Activated CD4-positive, alpha-beta T cell treated with anti-CD3 and anti-CD28 coated beads for 4 hours (primary cell): ENCODE results near the gene ACOT7.

ENCODE experiments used
- DNase-seq, 2 donors: peaks; one replicate each; pipeline ENCODE4 v3.0.0-alpha.2; 2020

Gene ACOT7

DNA sequence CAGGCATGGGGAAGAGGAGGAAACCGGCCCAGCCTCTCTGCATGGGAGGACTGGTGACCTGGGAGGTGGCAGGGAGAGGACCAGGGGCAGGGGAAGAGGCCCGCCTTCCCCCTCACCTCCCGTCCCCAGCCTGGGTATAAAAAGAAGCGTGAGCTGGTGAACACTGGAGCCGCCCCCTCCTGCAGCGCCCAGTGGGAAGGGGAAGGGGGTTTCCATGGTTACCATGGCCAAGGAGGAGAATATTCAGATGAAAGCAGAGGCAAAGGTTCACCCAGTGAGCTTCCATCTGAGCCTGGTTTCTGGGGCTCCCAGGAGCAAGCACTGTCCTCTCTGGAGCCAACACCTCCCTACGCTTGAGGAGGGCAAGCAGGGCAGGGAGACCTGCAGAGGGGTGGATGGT lies 54.9 kb downstream of the ACOT7 start:
- no peak for DNase-seq

DNA sequence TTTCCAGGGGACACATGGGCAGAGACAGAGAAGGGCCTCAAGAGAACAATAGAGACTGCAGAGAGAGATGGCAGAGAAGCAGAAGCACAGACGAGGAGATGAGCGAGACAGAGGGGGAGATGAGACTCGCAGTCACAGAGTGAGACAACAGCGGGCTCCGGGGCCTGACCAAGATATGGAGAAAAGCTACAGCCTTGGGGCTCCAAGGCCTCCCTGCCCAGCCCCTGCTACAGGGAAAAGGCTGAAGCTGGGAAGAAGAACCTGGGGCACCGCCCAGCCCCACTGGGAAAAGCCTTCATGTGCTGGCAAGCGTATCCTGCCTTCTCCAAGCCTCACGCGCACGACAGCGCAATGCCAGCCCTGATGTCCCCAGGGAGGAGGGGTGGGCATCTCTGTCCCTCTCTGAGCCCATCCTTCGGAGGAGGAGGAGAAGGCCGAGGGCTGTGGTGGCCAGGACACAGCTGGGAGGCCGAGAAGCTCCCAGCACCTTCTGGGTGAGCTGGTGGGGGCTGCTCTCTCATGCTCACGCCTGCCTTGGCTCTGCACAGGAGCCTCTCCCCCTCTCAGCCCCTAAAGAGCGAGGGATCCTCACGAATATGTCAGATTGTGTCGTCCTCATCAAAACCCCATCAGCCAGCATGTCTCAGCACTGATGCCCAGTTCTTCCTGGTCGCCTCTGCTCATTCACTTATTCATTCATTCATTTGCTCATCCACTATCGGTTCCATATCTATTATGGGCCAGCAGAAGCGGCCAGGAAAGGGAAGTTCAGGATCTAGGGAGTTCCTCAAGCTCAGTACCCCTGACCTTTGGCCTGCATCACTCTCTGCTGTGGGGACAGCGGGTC lies 56.6 kb downstream of the ACOT7 start:
- DNase-seq = no peak

DNA sequence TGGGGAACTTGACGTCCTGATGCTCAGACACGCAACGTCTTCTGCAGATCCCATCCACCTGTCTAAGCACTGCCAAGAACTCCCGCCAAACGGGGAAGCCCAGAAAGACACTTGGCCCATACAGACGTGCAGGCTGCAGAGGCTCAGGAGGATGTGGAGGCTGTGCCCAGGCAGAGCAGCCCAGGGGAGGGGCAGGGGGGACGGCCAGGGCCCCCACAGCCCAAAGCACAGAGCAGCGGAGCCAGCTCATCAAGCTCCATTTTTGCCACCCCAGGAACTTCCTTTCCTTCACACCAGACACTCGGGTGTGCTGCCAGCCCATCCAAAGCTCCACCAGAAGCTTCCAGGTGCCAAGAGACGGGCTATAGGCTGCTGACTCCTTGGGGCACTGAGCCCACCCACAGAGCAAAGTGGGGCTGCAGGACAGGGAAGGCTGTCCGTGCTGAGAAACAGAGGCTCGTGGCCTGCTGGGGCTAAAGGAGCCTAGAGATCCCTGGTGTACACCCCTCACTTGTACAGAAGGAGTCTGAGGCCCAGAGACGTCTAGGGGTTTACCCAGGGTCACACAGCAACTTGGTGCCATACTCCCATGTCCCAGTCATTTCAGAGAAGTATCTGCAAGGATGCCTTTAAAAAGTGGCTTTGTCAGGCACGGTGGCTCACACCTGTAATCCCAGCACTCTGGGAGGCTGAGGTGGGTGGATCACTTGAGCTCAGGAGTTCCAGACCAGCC lies 59.1 kb downstream of the ACOT7 start:
- DNase-seq = no peak

DNA sequence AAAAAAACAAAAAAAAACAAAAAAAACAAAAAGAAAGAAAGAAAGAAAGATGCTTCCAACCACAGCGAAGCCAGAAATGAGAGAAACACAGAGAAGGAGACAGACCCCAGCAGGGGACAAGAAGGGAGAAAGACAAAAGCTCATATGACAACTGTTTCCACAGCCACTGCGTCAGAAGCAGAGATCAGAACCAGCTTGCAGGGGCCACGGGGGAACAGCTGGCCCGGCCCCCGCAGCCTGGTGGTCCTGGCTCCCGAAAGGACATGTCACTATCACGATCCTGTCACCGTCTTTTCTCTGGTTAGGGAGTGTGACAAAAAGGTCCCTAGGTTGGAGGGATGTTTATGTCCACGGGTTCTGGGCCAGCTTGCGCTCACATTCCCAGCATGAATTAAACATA lies 60.7 kb downstream of the ACOT7 start:
- no peak for DNase-seq

DNA sequence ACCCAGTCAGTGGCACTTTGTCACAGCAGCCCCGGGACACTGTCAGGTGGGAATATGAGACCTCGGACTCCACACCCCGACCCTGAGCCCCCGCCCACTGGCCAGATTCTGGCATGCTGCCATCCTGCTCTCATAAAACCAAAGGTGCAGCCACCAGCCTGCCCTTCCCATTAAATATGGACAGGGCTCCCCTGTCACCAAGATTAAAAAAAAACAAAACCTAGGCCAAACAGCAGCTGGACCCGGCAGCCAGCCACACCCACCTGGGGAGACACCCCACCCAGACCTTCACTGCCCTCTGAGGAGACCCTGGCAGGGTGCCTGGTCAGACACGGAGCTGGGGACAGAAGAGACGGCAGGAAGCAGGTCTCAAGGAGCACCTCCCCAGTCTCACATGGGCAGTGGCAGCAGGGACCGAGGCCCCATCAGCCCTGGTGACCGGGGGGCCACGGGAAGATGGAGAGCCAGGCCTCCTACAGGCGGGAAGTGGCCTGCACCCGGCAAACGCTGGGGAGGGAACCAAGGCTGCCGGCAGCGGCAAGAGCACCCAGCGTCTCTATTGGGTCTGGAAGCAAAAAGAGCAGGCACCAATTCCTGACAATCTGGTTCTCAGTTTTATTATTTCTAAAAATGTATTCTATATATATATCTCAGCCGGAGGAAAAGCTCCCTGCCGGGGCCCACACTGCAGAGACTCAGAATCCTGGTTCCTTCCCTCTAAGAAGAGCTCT lies 61.9 kb downstream of the ACOT7 start:
- no peak for DNase-seq

DNA sequence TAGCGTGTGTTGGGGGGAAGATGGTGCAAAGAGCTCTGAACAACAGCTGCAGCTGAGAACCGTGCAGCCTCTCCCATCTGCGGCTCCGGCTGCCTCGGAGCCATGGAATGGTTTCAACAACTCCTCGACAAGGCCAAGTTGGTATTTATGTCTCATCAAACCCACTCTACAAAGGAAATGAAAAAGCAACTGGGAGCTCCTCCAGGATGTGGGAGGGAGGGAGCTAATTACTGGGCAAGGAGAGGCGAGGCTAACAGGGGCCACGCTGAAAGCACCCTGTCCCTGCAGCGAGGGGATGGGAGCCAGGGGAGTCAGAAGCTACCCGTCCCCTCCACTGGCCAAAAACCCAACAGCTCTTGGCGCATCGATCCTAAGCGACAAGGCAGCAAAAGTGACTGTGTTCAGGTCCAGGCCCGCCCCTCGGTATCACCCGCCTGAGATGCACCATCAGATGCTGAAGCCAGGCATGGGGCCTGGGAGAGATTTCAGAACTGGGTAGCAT lies 63.1 kb downstream of the ACOT7 start:
- no peak for DNase-seq

DNA sequence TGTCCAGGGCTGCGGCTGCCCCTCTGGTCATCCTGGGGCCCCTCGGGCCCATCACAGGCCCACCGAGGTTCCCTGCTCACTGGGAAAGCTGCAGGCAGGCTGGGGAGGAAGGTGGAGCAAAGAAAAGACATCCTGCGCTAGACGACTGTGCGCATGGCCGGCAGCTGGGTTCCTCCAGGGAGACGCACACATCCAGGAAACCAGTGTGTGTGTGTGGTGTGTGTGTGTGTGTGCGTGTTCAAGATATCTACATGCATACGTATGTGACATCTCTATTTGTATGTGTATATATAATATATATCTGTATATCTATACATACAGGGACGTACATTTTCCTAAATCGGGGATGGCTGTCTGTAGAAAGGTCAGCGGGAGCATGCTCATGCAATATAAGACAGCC lies 63.7 kb downstream of the ACOT7 start:
- no peak for DNase-seq

DNA sequence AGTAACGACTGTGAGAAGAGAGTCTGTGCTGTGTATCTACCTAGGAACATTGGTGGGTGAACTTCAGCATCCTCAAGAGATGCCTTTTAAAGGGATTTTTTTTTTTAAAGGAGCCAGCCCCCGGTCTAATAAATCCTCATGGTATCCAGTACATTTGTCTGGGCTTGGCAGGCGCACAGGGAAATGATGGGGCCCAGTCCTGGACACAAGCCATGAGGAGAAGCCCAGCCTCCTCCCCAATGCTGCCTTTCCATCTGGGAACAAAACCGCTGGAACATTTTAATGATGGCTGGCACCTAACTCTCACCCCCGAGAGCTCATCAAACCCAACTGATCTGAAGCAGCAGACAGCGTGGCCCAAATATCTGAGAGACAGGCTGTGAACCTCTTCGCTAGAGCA lies 64.2 kb downstream of the ACOT7 start:
- no peak for DNase-seq

DNA sequence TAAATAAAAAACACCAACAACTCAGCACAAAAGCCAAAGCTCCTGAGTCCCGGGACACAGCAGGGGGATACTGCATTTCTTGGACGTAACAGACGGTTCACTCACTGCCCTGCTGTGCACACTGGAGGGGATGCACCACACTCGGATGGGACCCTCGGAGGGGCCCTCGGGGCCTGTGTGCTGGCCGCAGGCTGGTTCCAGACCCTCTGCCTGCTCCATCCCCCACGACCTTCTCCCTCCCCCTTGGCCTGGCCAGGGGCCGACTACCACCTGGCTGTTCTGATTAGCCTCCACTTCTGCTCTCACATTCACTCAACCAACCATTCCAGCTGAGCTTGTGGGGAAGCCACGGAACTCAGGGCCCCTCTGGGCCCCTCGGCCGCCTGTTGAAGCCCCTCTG lies 64.9 kb downstream of the ACOT7 start:
- DNase-seq = no peak

DNA sequence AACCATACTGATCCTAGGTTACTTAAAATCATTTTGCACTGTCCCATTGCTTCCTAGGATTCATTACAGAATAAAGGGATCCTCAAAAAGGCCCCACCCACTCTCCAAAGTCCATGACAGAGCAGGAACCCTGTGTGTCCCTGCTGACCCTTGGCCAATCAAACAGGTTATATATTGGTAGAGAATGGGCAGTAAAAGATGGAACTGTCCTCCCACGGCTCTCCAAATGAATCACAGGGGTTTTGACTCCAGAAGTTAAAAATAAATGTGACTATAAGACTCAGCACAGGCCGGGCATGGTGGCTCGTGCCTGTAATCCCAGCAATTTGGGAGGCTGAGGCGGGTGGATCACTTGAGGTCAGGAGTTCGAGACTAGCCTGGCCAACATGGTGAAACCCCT lies 65.5 kb downstream of the ACOT7 start:
- DNase-seq = no peak

DNA sequence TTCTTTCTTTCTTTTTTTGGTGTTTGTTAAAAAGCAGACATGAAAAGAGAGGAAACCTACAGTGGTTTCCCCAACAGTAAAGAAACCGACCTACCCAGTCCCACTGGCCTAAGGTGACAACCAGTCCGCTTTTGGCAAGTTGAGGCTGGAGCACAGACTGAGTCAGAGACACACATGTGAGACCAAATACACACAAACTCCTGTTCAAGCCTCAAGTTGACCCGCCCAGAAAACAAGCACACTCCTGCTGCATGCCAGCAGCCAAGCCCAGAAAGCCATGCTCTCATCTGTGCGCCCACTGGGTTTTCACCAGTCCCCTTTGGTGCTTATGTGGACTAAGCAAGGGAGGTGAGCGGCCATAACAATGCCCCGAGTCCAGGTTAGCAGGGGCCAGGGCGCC lies 68.1 kb downstream of the ACOT7 start:
- no peak for DNase-seq

DNA sequence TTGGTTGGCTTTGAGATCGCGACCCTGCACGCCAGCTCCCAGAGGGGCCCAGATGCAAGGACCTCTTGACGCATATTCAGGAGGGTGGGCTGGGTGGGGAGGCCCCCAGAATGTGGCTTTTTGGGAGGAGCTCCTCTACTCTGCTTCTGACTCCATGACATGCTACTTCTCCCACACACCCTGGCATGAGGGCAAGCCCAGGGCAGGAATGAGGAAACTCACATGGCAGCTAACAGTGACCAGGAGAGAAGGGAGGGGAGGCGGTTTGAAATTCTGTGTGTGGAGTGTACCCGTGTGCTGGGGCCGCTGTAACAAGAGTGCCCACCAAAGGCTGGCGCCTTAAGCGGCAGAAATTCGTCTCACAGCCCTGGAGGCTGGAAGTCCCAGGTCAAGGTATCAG lies 71.4 kb downstream of the ACOT7 start:
- DNase-seq = no peak

DNA sequence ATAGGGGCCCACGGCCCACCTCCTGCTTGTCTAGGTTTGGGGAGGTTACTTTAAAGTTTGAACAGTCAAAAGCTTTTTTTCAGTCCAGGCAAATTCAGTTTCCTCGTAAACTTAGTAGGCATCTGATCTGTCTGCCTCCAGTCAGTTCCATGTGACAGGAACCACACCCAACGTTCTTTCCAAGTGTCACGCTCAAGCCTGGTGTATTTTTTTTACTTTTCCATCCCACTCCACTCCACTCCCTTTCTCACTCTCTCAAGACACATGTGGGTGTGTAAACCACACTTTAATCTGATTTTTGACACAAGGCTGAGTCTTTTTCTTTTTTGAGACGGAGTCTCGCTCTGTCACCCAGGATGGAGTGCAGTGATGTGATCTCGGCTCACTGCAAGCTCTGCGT lies 72.4 kb downstream of the ACOT7 start:
- DNase-seq = no peak

DNA sequence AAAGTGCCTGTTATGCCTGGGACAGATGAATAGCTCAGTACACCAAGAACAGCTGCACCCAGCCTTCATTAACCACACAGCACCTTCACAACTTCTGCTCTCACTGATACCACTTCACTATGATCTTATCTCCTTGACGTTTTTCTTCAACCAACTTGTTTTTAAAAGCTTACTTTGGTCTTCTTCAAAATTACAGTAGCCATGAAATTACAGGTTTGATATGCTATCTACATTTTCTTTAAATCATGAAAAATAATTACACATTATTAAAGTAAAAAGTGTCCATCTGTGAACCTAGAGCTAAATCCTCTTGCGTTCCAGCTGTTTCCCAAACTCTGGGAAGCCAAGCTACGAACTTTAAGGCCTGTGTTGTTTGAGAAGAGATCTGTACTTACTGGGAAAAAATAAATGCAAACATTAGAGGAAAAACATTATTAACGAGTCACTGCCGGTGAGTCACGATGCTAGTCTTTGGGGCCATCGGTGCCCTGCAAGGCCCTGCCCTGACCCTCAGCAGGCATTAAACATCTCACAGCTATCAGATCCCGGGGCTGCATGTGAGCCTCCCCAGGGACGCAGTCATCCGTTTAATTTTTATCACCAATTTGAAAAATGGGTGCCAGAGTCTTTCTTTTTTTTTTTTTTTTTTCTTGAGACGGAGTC lies 76.3 kb downstream of the ACOT7 start:
- no peak for DNase-seq

DNA sequence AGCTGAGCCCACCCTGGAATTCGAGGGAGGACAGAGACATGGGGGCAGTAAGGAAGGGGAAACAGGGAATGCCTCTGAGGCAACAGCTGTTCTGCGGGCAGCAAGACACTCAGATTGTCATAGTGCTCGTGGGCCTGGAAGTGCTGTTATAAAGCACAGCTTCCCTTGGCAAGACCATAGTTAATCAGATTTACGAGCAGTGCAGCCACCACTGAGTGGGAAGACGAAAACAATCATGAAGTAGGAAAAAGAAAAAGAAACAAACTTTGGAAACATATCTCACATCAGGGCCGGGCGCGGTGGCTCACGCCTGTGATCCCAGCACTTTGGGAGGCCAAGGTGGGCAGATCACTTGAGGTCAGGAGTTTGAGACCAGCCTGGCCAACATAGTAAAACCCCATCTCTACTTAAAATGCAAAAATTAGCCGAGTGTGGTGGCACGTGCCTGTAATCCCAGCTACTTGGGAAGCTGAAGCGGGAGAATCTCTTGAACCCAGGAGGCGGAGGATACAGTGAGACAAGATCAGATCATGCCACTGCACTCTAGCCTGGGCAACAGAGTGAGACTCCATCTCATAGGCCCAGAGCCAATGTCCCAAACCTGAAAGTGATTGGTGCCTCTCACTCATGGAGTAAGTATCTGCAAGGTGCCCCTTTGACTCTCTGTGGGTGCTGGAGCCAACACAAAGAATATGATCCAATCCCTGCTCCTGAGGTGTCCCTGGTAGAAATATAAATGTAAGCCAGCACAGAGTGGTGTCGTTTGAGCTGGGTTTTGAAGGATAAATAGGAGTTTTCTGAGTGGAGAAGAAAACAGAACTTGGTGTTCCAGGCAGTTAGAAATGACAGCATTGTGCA lies 77.1 kb downstream of the ACOT7 start:
- no peak for DNase-seq

DNA sequence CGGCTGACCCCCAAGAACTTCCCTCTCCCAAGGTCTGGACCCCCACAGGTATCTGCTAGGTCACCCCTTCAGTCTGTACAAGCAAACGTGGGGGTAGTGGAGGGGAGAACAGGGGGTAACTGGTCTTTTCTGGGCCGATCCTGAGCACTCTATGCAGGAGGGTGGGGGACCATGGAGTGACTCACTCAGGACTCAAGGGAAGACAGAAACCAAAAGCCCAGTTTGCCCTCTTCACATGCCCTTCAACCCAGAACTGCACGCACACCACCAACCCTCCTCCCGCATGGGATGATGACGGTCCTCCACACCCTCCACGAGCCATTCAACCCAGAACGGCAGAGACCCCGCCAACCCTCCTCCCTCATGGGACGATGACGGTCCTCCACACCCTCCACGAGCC lies 79.1 kb downstream of the ACOT7 start:
- no peak for DNase-seq

DNA sequence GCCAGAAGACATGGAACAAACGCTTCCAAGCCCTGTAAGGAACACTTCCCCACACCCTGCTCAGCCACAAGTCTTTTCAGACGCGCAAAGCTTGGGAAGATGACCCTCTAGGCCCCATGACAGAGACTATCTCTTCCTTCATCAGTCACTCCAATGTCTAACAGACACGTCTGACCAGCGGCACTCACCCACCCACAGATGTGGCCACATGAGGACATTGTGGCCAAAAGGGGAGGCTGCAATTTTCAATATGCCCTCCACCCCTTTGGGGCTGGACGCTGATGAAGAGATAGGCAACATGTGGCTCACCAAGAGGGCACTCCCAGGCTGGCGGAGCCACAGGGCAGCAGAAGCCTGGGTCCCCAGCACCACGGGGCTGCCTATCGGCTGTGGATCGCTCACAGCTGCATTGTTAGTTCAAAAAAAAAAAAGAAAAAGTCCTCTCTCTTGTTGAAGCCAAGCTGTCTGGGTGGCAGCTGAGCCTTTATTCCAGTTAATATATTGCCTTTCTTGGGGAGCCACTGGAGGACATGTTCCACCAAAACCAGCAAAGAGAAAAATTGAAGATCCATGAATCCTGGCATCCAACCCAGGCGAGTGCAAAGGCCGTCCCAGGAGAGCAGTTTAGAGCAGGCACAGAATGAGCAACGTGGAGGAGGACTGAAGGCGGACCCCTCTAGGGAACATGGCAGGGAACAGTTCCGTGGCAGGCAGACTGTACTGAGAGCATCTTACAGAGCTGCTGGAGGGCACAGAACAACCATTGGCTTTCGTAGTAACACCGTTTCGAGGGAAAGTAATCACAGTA lies 80.0 kb downstream of the ACOT7 start:
- no peak for DNase-seq

DNA sequence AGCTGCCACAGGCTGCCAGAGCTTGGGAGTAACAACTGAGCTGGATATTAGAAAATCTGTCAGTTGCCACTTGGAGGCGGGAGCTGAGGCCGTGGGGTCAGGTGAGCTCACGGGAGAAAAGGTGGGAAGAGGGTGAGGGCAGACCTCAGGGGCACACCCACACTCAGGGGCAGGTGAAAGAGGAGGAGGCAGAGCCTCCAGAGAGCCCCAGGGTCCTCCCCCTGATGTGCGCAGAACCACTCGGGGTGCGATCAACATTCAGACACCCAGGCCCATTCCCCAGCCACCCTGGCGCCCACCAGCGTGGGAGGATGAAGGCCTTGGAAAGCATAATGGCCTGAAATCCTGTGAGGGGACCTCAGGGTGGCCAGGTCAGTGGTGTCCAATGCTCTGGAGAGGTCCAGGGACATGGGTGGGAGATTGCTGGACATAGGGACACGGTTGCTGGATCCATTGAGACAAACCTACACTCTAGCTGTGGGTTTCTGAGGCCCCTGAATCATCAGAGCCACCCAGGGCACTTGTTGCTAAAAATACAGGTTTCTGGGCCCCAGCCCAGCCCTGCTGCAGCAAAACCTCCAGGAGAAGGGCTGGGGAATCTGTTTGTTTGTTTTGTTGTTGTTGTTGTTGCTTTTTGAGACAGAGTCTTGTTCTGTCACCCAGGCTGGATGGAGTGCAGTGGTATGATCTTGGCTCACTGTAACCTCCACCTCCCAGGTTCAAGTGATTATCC lies 83.3 kb downstream of the ACOT7 start:
- no peak for DNase-seq

DNA sequence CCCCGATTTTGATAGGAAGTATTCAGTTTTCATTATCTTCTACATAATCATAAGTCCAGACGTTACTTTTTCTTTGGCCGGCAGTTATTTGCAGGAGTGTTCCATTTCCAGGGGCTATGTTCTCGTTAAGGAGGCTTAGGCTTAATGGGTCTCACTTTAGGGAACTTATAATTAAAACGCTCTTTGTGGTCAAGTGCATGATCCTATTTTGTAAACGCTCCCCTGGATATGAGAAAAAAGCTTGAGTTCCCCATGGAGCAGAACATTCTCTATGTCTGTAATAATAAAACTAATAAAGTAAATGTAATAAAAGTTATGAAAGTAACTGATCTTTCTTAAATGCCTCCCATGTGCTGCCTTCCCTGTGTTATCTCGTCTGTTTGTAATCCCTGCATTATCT lies 84.0 kb downstream of the ACOT7 start:
- no peak for DNase-seq

DNA sequence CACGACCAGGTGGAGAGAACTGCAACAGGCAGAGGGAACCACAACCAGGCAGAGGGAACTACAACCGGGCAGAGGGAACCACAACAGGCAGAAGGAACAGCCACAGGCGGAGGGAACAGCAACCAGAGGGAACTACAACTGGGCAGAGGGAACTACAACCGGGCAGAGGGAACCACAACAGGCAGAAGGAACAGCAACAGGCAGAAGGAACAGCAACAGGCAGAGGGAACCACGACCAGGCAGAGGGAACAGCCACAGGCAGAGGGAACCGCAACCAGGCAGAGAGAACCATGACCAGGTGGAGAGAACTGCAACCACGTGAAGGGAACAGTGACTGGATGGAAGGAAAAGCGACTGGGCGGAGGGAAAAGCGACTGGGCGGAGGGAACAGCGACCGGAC lies 85.1 kb downstream of the ACOT7 start:
- no peak for DNase-seq
